GM12878 (cell line): ENCODE measurements around the gene POU2AF1.

Experiments
- ATF2 ChIP-seq: IDR thresholded peaks from 2 replicates; pipeline ENCODE4 v1.6.1; 2012; ENCODE audit warnings: low read length, inconsistent platforms
- CREB1 ChIP-seq: IDR thresholded peaks from 2 replicates; pipeline ENCODE4 v1.6.1; 2012; ENCODE audit warnings: low read depth, mild to moderate bottlenecking, inconsistent platforms
- NRF1 ChIP-seq: conservative IDR thresholded peaks from 2 replicates; pipeline ENCODE4 v1.6.1; 2011; ENCODE audit warnings: mild to moderate bottlenecking, low read depth, low read length, improper control_type of control experiment
- USF2 ChIP-seq: IDR thresholded peaks from 2 replicates; pipeline ENCODE4 v1.6.1; 2011; ENCODE audit warnings: low read depth, low read length, improper control_type of control experiment, borderline replicate concordance

GRCh38 chr11:111372538-111372937, 6.5 kb downstream of the POU2AF1 start:
- TF ChIP-seq NRF1 (no peak), ATF2 (no peak), CREB1 (no peak), USF2 (no peak)
